Medulla oblongata (tissue), 1 donor: ENCODE results near the gene POLN.
"Not testable (repeated sequence)": the region's sequence is repeated elsewhere in the genome, so short reads cannot be mapped to it uniquely, and the experiment has no call there.

Source experiments
- DNase-seq: peaks from one replicate; pipeline ENCODE4 v3.0.0-alpha.2; 2015; ENCODE audit errors: extremely low spot score

The POLN gene

DNA sequence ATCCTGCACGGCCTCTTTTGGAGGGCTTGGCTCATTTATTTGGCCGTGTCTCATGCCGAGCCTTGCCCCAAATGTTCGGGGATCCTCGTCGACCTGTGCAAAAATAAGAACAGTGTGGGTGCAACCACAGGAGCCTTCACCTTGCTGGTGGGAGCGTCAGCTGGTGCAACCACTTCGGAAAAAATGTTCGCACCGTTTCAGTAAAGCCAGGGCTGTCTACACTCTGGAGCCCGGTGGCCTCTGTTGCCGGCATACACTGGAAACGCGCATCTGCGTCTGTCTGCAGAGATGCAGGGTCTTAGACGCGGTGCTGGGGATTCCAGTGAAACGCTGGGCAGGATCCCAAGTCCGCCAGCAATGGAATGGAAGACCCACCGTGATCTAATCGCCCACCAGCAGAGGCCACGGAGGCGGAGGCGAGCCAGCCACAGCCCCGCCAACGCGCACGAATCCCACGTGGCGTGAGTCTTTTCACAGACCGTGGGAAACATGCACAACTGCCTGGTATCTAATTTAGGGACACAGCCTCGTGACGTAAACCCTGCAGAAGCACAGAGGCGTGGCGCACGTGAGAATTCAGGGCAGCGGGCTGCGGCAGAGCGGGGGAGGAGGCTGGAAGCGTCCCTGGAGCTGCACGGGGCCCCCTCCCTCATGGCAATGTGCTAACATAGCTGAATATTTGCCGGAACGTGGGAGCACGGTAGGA lies 33.8 kb upstream of the POLN start:
- DNase-seq, result no peak

GRCh38 chr4:2275044-2275397 lies 33.1 kb upstream of the POLN start:
- DNase-seq, result not testable (repeated sequence)

- DNase-seq, result no peak
Measured at GRCh38 chr4:2274320-2275043, 32.6 kb upstream of the POLN start.

GRCh38 chr4:2273657-2274319 lies 31.9 kb upstream of the POLN start:
- DNase-seq, result no peak

GRCh38 chr4:2273221-2273620 lies 31.3 kb upstream of the POLN start:
- DNase-seq, result no peak

DNA sequence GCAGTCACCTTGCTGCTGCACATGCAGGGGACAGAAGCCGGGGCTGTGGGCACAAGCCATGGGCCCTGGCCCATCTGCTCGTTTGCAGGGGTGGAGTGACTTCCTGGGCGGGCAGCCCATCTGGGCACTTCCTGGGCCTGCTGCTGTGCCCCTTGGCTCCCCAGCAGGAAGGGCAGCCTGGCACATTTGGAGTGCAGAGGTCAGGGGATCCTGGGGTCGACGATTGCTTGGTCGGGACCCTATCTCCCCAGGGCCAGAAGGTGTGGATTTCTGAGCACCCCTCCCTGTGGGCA lies 30.9 kb upstream of the POLN start:
- no peak for DNase-seq

- no peak for DNase-seq
Measured at GRCh38 chr4:2272026-2272827, 30.3 kb upstream of the POLN start.

DNA sequence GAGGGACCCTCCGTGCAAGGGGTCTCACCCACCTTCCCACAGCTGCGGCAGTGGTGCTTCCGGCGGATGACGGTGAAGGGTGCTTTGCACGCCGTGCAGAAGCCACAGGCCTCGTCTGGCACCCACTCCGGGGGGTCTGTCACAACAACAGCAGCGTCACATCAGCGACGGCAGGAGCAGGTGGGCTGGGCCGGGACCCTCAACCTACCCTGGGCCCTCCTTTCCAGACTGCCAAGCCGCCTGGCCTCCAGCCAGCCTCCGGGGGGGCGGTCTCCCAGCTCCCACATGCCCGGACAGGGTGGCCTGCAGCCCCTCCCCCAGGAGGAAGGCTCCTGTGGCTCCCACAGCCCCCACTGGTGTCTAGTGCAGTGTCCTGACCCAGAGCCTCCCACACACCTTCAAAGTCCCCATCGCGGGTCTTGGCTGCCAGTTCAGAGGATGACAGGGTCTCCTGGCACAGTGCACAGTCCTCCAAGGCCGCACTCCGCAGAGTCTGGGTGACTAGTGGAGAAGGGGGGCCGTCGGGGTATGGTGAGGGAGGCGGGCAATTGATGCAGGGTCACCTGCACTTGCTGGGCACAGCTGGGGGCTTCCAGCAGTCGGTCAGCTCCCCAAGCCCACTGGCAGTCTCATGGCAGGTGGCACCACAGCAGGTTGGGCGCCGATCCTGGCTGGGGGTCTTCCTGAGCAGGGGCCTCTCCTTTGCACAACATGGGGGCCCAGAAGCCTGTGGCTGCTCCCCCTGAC lies 29.5 kb upstream of the POLN start:
- no peak for DNase-seq

- DNase-seq, result no peak
Measured at GRCh38 chr4:2270341-2271165, 28.6 kb upstream of the POLN start.

DNA sequence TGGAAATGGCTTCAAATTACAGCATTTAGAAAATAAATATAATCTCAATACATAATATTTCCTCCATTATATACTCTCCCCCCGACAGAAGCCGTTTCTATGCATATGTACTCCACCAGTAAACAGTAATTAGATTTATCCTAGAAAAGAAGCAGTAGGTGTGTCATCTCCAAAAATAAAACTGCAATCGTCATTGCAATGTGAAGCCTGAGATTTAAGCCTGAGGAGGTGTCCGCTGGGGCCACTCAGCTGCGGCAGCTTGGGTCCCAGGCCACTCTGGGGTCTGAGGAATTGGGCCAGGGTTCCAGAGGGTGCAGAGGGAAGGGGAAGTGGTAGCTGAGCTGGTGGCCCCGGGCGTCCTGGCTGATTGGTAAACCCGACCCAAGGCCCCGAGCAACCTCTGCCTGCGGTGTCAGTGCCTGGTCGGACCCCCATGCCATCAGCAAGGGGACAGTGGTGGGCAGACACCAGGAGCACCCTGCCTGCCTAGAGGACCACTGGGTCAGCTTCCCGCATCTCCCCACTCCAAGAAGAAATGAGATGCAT lies 27.8 kb upstream of the POLN start:
- no peak for DNase-seq

DNA sequence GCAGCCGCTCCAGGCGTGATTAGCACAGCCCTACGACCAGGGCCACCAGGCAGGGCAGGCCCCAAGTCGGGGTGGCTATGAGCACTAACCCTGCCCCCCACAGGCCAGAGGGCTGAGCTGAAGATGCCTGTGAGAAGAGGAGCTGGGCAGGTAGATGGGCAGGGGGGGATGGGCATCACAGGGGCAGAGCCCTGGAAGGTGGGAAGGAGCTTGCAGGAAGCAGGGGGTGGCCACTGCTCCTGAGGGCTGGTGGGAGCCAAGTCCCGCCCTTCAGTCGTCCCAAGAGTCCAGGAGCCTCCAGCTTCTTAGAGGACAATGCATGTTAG lies 27.2 kb upstream of the POLN start:
- no peak for DNase-seq

- no peak for DNase-seq
Measured at GRCh38 chr4:2268357-2269205, 26.7 kb upstream of the POLN start.

DNA sequence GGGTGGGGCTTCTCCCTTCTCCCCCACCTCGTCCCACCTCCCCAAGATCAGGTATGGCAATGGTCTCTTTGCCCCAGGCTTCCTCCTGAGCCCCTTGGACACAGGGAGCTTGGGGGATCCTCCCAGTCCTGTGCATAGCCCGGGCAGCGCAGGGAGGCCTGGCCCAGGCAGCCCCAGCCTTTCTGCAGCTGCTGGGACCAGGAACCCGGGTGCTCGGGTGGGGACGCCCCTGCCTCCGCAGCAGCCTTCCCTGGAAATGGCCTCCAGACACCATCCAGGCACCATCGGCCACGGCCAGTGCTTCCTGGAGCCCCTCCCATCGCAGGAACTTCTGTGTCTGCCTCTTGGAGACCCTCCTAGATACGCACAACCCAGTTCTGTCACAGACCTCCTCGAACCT lies 25.9 kb upstream of the POLN start:
- DNase-seq, result no peak

GRCh38 chr4:2267320-2267811 lies 25.4 kb upstream of the POLN start:
- DNase-seq, result no peak

DNA sequence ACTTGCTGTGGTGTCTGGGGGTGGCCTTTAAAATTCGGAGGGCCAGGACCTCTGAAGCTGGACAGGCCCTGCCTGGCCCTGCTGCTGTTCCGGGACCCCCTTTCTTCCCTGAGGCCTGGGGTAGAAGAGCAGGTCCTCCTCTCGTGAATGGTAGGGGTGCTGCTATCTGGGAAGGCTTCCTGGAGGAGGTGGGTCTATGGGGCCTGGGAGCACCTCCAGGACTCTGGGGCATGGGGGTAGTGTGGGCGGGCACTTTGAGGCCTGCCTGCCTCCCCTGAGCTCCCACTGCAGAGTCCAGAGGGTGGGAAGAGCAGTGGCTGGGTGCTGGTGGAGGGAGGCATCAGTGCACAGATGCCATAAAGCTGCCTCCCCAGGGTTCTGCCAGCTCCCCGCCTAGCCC lies 24.9 kb upstream of the POLN start:
- DNase-seq, result no peak

DNA sequence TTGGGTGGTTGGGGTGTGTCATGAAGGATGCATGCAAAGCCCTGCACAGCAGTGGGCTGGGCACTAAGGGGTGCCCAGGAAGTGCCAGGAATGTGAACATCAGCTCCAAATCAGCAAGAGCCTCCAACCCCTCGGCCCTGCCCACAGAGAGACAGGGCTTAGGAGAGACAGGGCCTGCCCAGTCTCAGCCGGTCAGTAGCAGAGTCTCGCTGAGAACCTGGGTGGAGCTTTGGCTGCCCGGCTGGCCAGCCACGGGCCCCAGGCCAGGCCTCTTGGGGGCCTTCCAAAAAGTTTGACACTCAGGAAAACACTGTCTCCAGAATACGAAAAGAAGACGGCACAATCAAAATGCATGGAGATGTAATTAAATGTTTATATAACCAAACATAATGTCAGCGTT lies 24.3 kb upstream of the POLN start:
- DNase-seq, result peak; percentile 74

GRCh38 chr4:2265113-2266110 lies 23.5 kb upstream of the POLN start:
- DNase-seq, result no peak

DNA sequence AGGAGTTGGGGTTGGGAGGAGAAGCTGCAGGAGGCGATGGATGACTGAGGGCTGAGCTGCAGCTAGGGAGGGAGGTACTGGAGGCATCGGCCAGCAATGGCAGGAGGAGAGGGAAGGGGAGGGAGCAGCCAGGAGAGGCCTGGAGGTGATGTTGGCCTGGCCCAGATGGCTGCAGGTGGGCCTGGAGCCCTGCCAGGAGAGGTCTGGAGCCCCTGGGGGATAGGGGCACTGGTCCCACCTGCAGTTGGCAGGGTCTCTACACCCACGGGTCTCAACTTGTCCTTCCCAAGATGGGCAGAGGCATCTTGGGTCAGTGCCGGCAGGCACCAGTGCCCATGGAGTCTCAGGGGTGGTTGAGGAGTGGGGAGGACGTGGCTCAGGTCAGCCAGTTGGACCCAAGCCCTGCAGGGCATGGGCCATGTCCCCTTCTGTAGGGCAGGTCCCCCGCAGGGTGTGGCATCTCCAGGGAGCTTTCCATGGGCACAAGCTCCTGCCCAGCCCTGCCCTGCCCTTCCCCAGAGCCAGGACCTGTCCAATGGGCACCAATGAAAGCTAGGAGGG lies 22.6 kb upstream of the POLN start:
- no peak for DNase-seq
